ENCODE results near the gene EYA4. TPM values are rescaled to one million over a fixed set of nuclear protein-coding genes. Genes with fewer than 3 reads are reported as not detected.

Gene EYA4
- polyA plus RNA-seq, 1 of the 3 experiments (the other 2 are of a cell fraction): 0.08 TPM

DNA sequence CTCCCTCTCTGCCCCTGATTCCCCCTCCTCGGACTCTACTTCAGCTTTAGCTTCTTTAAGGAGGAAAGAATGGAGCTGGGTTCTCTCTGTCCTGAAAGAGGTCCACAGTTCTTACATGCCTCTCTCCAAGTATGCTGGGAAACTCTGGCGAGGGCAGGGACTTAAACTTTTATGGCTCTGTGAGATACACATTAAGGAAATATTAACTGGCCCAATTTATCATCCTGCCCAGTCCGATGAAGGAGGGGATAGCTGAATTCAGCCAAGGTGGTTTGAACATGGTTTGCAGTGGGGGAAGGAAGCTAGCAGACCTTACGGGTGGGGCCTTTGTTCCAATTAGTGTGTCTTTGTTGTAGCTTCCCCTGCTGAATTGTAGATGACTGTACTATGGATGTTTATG is 121.7 kb downstream of the EYA4 start:
- Histone ChIP-seq H3K9me3 (no peaks in the 10 kb centered on the region), H3K4me3 (ENCODE audit: low read depth in 2 of 2, low read length in 1 of 2) (no peak overlapping the region), H3K27me3 (ENCODE audit: insufficient read depth) (no peaks in the 10 kb centered on the region), H2AFZ (ENCODE audit: low read depth) (no peak overlapping the region), H4K20me1 (ENCODE audit: insufficient read depth) (no peaks in the 10 kb centered on the region), H3K36me3 (replicated peaks in 1 of 2; ENCODE audit: control insufficient read depth in 1 of 2, insufficient read depth in 2 of 2, low read length in 1 of 2) (no peaks in the 10 kb centered on the region), H3K4me2 (no peak overlapping the region), H3F3A (replicated peaks; ENCODE audit: insufficient read depth) (no peaks in the 10 kb centered on the region), H3K27ac (ENCODE audit: low read depth in 2 of 2, low read length in 1 of 2) (no peak overlapping the region), H3K9me2 (no peaks in the 10 kb centered on the region), H3K4me1 (ENCODE audit: control insufficient read depth in 1 of 2, insufficient read depth in 2 of 2, low read depth in 1 of 2, low read length in 1 of 2) (no peaks in the 10 kb centered on the region), H3K9ac (no peak overlapping the region), H3K79me2 (ENCODE audit: insufficient read depth) (no peaks in the 10 kb centered on the region)
- DNase-seq: no peak
- 41% methylated on average over 4 of the region's 4 CpGs for WGBS (ENCODE audit: low lambda C conversion rate)
- TF ChIP-seq, protein P1, sequence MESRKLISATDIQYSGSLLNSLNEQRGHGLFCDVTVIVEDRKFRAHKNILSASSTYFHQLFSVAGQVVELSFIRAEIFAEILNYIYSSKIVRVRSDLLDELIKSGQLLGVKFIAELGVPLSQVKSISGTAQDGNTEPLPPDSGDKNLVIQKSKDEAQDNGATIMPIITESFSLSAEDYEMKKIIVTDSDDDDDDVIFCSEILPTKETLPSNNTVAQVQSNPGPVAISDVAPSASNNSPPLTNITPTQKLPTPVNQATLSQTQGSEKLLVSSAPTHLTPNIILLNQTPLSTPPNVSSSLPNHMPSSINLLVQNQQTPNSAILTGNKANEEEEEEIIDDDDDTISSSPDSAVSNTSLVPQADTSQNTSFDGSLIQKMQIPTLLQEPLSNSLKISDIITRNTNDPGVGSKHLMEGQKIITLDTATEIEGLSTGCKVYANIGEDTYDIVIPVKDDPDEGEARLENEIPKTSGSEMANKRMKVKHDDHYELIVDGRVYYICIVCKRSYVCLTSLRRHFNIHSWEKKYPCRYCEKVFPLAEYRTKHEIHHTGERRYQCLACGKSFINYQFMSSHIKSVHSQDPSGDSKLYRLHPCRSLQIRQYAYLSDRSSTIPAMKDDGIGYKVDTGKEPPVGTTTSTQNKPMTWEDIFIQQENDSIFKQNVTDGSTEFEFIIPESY (IDR thresholded peaks at IDR 0.05; ENCODE audit: borderline replicate concordance, low read depth): no peak
- TF ChIP-seq, protein P2, sequence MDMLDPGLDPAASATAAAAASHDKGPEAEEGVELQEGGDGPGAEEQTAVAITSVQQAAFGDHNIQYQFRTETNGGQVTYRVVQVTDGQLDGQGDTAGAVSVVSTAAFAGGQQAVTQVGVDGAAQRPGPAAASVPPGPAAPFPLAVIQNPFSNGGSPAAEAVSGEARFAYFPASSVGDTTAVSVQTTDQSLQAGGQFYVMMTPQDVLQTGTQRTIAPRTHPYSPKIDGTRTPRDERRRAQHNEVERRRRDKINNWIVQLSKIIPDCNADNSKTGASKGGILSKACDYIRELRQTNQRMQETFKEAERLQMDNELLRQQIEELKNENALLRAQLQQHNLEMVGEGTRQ (IDR thresholded peaks at IDR 0.05; ENCODE audit: borderline replicate concordance, low read depth, low read length): no peak
- no peak for TF ChIP-seq SMC3 (IDR thresholded peaks at IDR 0.05; ENCODE audit: low read depth, low read length)
- no peak for TF ChIP-seq GATA2 (CRISPR knock-in tag; IDR thresholded peaks at IDR 0.05)
- TF ChIP-seq JUND (IDR thresholded peaks at IDR 0.05): no peak
- no peak for TF ChIP-seq RFX5 (IDR thresholded peaks at IDR 0.05; ENCODE audit: low read length)
- no peak for TF ChIP-seq YY1 (IDR thresholded peaks at IDR 0.05; ENCODE audit: low read depth)
- no peak for TF ChIP-seq MEF2A (IDR thresholded peaks at IDR 0.05; ENCODE audit: borderline replicate concordance, low read depth)
- no peak for TF ChIP-seq RXRA (IDR thresholded peaks at IDR 0.05; ENCODE audit: borderline replicate concordance, low read depth)
- TF ChIP-seq NRF1 (IDR thresholded peaks at IDR 0.05; ENCODE audit: low read depth, low read length): no peak
- TF ChIP-seq, protein P3, sequence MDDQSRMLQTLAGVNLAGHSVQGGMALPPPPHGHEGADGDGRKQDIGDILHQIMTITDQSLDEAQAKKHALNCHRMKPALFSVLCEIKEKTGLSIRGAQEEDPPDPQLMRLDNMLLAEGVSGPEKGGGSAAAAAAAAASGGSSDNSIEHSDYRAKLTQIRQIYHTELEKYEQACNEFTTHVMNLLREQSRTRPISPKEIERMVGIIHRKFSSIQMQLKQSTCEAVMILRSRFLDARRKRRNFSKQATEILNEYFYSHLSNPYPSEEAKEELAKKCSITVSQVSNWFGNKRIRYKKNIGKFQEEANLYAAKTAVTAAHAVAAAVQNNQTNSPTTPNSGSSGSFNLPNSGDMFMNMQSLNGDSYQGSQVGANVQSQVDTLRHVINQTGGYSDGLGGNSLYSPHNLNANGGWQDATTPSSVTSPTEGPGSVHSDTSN (IDR thresholded peaks at IDR 0.05): no peak
- TF ChIP-seq GABPA (IDR thresholded peaks at IDR 0.05; ENCODE audit: low read depth): no peak
- no peak for TF ChIP-seq RAD21 (IDR thresholded peaks at IDR 0.05; ENCODE audit: low read length)
- TF ChIP-seq, protein P4, sequence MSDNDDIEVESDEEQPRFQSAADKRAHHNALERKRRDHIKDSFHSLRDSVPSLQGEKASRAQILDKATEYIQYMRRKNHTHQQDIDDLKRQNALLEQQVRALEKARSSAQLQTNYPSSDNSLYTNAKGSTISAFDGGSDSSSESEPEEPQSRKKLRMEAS (IDR thresholded peaks at IDR 0.05; ENCODE audit: low read depth): no peak
- no peak for TF ChIP-seq ELF1 (IDR thresholded peaks at IDR 0.05)
- no peak for TF ChIP-seq TAF1 (IDR thresholded peaks at IDR 0.05; ENCODE audit: borderline replicate concordance, low read depth, low read length)
- no peak for TF ChIP-seq FOSL2 (IDR thresholded peaks at IDR 0.05; ENCODE audit: borderline replicate concordance, low read depth)
- TF ChIP-seq CHD2 (IDR thresholded peaks at IDR 0.05; ENCODE audit: low read length, partially characterized antibody): no peak
- no peak for TF ChIP-seq SIN3A (IDR thresholded peaks at IDR 0.05; ENCODE audit: borderline replicate concordance, low read depth, low read length)
- TF ChIP-seq, protein P5, sequence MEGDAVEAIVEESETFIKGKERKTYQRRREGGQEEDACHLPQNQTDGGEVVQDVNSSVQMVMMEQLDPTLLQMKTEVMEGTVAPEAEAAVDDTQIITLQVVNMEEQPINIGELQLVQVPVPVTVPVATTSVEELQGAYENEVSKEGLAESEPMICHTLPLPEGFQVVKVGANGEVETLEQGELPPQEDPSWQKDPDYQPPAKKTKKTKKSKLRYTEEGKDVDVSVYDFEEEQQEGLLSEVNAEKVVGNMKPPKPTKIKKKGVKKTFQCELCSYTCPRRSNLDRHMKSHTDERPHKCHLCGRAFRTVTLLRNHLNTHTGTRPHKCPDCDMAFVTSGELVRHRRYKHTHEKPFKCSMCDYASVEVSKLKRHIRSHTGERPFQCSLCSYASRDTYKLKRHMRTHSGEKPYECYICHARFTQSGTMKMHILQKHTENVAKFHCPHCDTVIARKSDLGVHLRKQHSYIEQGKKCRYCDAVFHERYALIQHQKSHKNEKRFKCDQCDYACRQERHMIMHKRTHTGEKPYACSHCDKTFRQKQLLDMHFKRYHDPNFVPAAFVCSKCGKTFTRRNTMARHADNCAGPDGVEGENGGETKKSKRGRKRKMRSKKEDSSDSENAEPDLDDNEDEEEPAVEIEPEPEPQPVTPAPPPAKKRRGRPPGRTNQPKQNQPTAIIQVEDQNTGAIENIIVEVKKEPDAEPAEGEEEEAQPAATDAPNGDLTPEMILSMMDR (IDR thresholded peaks at IDR 0.05): no peak
- ChIA-PET POLR2A (no interaction called here), CTCF (interaction anchor here (0.9 kb wide), 1 partner anchor 533 kb away, joined by 3 read pairs; no protein-coding TSS in a partner anchor)
